Stomach (tissue), 4 donors: ENCODE measurements around the gene FNDC3B.

Experiments
- POLR2A ChIP-seq, 4 donors: fragments of 450-650 bp; IDR thresholded peaks; one replicate each; pipeline ENCODE4 v1.6.1; 2016; ENCODE audit warnings: antibody characterized with exemption in 4 of 4, control low read depth in 2 of 4, mild to moderate bottlenecking in 1 of 4, moderate library complexity in 1 of 4
- POLR2AphosphoS5 ChIP-seq, 3 donors: sonication (generic); formaldehyde crosslinking; IDR thresholded peaks; one replicate each; pipeline ENCODE4 v1.6.1; 2016; ENCODE audit warnings: antibody characterized with exemption in 3 of 3
- TF ChIP-seq, protein P1 (sequence below), 7 experiments: fragments of 450-650 bp in 4 of 7; fragments of 200-600 bp in 3 of 7; sonication (generic) in 3 of 7; IDR thresholded peaks; one replicate each; pipeline ENCODE4 v1.5.1; 2016 to 2019; ENCODE audit warnings: antibody characterized with exemption in 7 of 7, control low read depth in 2 of 7, mild to moderate bottlenecking in 1 of 7

- TF ChIP-seq, protein P1, sequence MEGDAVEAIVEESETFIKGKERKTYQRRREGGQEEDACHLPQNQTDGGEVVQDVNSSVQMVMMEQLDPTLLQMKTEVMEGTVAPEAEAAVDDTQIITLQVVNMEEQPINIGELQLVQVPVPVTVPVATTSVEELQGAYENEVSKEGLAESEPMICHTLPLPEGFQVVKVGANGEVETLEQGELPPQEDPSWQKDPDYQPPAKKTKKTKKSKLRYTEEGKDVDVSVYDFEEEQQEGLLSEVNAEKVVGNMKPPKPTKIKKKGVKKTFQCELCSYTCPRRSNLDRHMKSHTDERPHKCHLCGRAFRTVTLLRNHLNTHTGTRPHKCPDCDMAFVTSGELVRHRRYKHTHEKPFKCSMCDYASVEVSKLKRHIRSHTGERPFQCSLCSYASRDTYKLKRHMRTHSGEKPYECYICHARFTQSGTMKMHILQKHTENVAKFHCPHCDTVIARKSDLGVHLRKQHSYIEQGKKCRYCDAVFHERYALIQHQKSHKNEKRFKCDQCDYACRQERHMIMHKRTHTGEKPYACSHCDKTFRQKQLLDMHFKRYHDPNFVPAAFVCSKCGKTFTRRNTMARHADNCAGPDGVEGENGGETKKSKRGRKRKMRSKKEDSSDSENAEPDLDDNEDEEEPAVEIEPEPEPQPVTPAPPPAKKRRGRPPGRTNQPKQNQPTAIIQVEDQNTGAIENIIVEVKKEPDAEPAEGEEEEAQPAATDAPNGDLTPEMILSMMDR (IDR thresholded peaks at IDR 0.05), result no peak
- no peak for TF ChIP-seq POLR2AphosphoS5 (IDR thresholded peaks at IDR 0.05)
- TF ChIP-seq POLR2A (IDR thresholded peaks at IDR 0.05), result no peak
Observed at GRCh38 chr3:172351895-172352466, 312.6 kb downstream of the FNDC3B start.
